Stimulated activated CD8-positive, alpha-beta memory T cell treated with anti-CD3 and anti-CD28 coated beads, Interleukin-2, amount 100 ng/mL, for 48 hours (primary cell): ENCODE results near the gene VAMP5.

Experiments
- DNase-seq, 2 donors: peaks; one replicate each; pipeline ENCODE4 v3.0.0-alpha.2; 2020; ENCODE audit warnings: low read depth in 2 of 2

VAMP5 gene

DNA sequence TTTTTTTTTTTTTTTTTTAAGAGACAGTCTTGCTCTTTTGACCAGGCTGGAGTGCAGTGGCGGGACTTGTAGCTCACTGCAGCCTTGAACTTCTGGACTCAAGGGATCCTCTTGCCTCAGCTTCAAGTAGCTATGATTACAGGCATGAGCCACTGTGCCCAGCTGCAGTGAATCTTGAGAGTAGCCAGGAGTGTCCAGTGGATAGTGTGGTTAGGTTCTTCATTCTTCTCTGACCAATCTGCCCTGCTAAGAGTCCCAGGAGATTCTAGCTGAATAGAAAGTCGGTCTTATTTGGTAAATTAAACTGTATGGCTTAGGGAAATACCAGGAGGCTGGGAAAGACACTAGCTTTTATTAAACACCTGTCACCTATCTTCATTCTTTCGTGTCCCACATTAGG lies 47.1 kb downstream of the VAMP5 start:
- DNase-seq, result no peak

GRCh38 chr2:85635011-85635410 lies 50.8 kb downstream of the VAMP5 start:
- no peak for DNase-seq

GRCh38 chr2:85635636-85636035 lies 51.4 kb downstream of the VAMP5 start:
- DNase-seq, result no peak

DNA sequence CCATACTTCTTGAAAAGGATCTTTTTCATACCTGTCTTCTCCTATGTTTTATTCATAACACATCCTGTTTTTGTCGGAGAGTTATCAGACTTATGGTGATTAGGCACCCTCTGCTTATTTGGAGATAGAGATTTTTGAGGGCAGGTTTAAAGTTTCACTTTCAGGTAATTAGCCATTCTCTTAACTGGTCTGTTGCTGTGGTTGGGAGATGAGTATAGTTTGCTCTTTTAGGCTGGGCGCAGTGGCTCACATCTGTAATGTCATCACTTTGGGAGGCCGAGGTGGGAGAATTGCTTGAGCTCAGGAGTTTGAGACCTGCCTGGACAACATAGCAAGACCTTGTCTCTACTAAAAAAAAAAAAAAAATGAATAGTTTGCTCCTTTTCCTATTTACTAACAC lies 58.5 kb downstream of the VAMP5 start:
- no peak for DNase-seq
